LNCAP (cell line): ENCODE results near the gene EHBP1.

Source experiments
- CTCF ChIP-seq: fragments of 450-650 bp; IDR thresholded peaks from 2 replicates; pipeline ENCODE4 v1.5.1; 2017; ENCODE audit warnings: mild to moderate bottlenecking

The EHBP1 gene

GRCh38 chr2:62705859-62706720, 577 bp downstream of the EHBP1 start:
- TF ChIP-seq CTCF = 0 out of 2 replicates have a peak, but pooled peaks have one; percentile 16

GRCh38 chr2:62706721-62707521, 1.4 kb downstream of the EHBP1 start:
- TF ChIP-seq CTCF = no peak

- TF ChIP-seq CTCF = no peak
Observed at GRCh38 chr2:62708751-62709150, 3.2 kb downstream of the EHBP1 start.

GRCh38 chr2:62711832-62712494, 6.5 kb downstream of the EHBP1 start:
- TF ChIP-seq CTCF = no peak

GRCh38 chr2:62713837-62714236, 8.3 kb downstream of the EHBP1 start:
- no peak for TF ChIP-seq CTCF

GRCh38 chr2:62716768-62717167, 11.3 kb downstream of the EHBP1 start:
- TF ChIP-seq CTCF = no peak

GRCh38 chr2:62717503-62718081, 12.1 kb downstream of the EHBP1 start:
- no peak for TF ChIP-seq CTCF
